HG03060 (cell line): ENCODE measurements around the gene GREB1L.

Experiments
- ATAC-seq: cut with Tn5 transposase; IDR thresholded peaks from one replicate; pipeline ENCODE4 v1.9.1; 2021; ENCODE audit warnings: low read depth, moderate number of reproducible peaks; ENCODE audit not compliant: unreplicated experiment

Gene GREB1L

GRCh38 chr18:21443776-21444464 is 201.9 kb downstream of the GREB1L start:
- ATAC-seq, result no peak

GRCh38 chr18:21444465-21445212 is 202.6 kb downstream of the GREB1L start:
- no peak for ATAC-seq

- no peak for ATAC-seq
These were observed 206.3 kb downstream of the GREB1L start for GRCh38 chr18:21448299-21448698.

- no peak for ATAC-seq
These were observed 207.6 kb downstream of the GREB1L start for GRCh38 chr18:21449367-21450290.

GRCh38 chr18:21450503-21450902 is 208.5 kb downstream of the GREB1L start:
- ATAC-seq, result no peak

- ATAC-seq, result no peak
These were observed 208.9 kb downstream of the GREB1L start for GRCh38 chr18:21450913-21451312.

GRCh38 chr18:21451851-21452250 is 209.8 kb downstream of the GREB1L start:
- no peak for ATAC-seq

- ATAC-seq, result no peak
These were observed 210.3 kb downstream of the GREB1L start for GRCh38 chr18:21452276-21452780.

GRCh38 chr18:21452796-21453510 is 210.9 kb downstream of the GREB1L start:
- ATAC-seq, result no peak

- no peak for ATAC-seq
These were observed 211.5 kb downstream of the GREB1L start for GRCh38 chr18:21453511-21453901.

GRCh38 chr18:21454725-21455124 is 212.7 kb downstream of the GREB1L start:
- ATAC-seq, result no peak

GRCh38 chr18:21456428-21457178 is 214.6 kb downstream of the GREB1L start:
- ATAC-seq, result no peak

- ATAC-seq, result no peak
These were observed 215.1 kb downstream of the GREB1L start for GRCh38 chr18:21457179-21457535.

GRCh38 chr18:21458310-21458709 is 216.3 kb downstream of the GREB1L start:
- no peak for ATAC-seq

- no peak for ATAC-seq
These were observed 216.8 kb downstream of the GREB1L start for GRCh38 chr18:21458788-21459187.

GRCh38 chr18:21459706-21460286 is 217.8 kb downstream of the GREB1L start:
- ATAC-seq, result no peak

GRCh38 chr18:21461460-21461859 is 219.4 kb downstream of the GREB1L start:
- no peak for ATAC-seq

GRCh38 chr18:21463718-21464117 is 221.7 kb downstream of the GREB1L start:
- ATAC-seq, result no peak

- ATAC-seq, result no peak
These were observed 226.6 kb downstream of the GREB1L start for GRCh38 chr18:21468514-21469164.
